A549 (cell line): Measurements from ENCODE around the gene INSYN1. TPM values are rescaled to one million over a fixed set of nuclear protein-coding genes. Genes with fewer than 3 reads are reported as not detected.

Experiments used
- ATAC-seq, 2 experiments: fragments of 200-7000 bp in 1 of 2; fragments of >200 bp in 1 of 2; cut with Nextera tagmentation in 1 of 2; cut with Tn5 transposase in 1 of 2; 3 replicates each; pipeline versions ENCODE4 v1.8.0 to v1.9.1; 2018 to 2020; ENCODE audit warnings: mild to moderate bottlenecking in 1 of 2, moderate library complexity in 1 of 2
- CTCF ChIA-PET: fragments of 300-600 bp; sonication (Branson Sonifier 250); formaldehyde crosslinking; extraction: SDS; loops from one replicate; lab custom pipeline; 2021; ENCODE audit warnings: antibody characterized with exemption, inconsistent platforms; lab: Yijun Ruan, JAX
- POLR2A ChIA-PET: fragments of 350-600 bp; formaldehyde crosslinking; extraction: SDS; loops from one replicate; lab custom pipeline; 2021; ENCODE audit warnings: antibody characterized with exemption, inconsistent platforms; lab: Yijun Ruan, JAX
- DNase-seq, 2 experiments: peaks; one replicate each; pipeline versions ENCODE4 v3.0.0 to v3.0.0-alpha.2; 2011 to 2016; ENCODE audit warnings: low read depth in 1 of 2, low spot score in 1 of 2
- FAIRE-seq: peaks from 2 replicates; lab custom pipeline; 2011; peaks lifted over from hg19 to GRCh38; lab: Jason Lieb, UNC
- H3K27ac ChIP-seq, 2 experiments: fragments of >200 bp; sonication (Bioruptor Twin); formaldehyde crosslinking; 3 replicates each; pipeline ENCODE4 v1.5.1; 2016 to 2017
- H3K4me1 ChIP-seq: fragments of >200 bp; sonication (Bioruptor Twin); formaldehyde crosslinking; 3 replicates; pipeline ENCODE4 v1.6.1; 2016
- H3K4me2 ChIP-seq: fragments of >200 bp; sonication (Bioruptor Twin); formaldehyde crosslinking; 3 replicates; pipeline ENCODE4 v1.6.1; 2016
- H3K4me3 ChIP-seq: fragments of >200 bp; sonication (Bioruptor Twin); formaldehyde crosslinking; 3 replicates; pipeline ENCODE4 v1.5.1; 2016
- H3K9me3 ChIP-seq: fragments of >200 bp; sonication (Bioruptor Twin); formaldehyde crosslinking; 3 replicates; pipeline ENCODE4 v1.6.1; 2016
- FOSB ChIP-seq: fragments of 250-450 bp; sonication (Bioruptor Pico); IDR thresholded peaks from 2 replicates; pipeline ENCODE4 v1.5.0; 2020; ENCODE audit warnings: mild to moderate bottlenecking, moderate library complexity
- JUN ChIP-seq, 2 experiments: fragments of >200 bp; sonication (Bioruptor Twin); formaldehyde crosslinking; IDR thresholded peaks; 2 replicates in 1 of 2; 3 replicates in 1 of 2; pipeline ENCODE4 v1.6.1; 2016 to 2017
- KDM5A ChIP-seq: fragments of 200-600 bp; sonication (generic); IDR thresholded peaks from 2 replicates; pipeline ENCODE4 v1.6.1; 2016; ENCODE audit warnings: antibody characterized with exemption, mild to moderate bottlenecking
- MAZ ChIP-seq: fragments of 150-350 bp; IDR thresholded peaks from 2 replicates; pipeline ENCODE4 v1.6.1; 2014; ENCODE audit warnings: antibody characterized with exemption, low read depth, low read length, borderline replicate concordance
- NFE2L2 ChIP-seq: fragments of 150-350 bp; conservative IDR thresholded peaks from 2 replicates; pipeline ENCODE4 v1.6.1; 2014; ENCODE audit warnings: low read length
- NPAS2 ChIP-seq: fragments of 250-450 bp; sonication (Bioruptor Pico); IDR thresholded peaks from 2 replicates; pipeline ENCODE4 v1.8.0; 2022; ENCODE audit warnings: mild to moderate bottlenecking, moderate library complexity, borderline replicate concordance
- POLR2A ChIP-seq: IDR thresholded peaks from 2 replicates; pipeline ENCODE4 v1.6.1; 2012; ENCODE audit warnings: mild to moderate bottlenecking, low read length
- RARB ChIP-seq: fragments of 250-450 bp; sonication (Bioruptor Pico); IDR thresholded peaks from 2 replicates; pipeline ENCODE4 v1.8.0; 2021; ENCODE audit warnings: mild to moderate bottlenecking, moderate library complexity
- TP53 ChIP-seq: fragments of 250-450 bp; sonication (Bioruptor Pico); IDR thresholded peaks from 2 replicates; pipeline ENCODE4 v1.5.0; 2021; ENCODE audit warnings: mild to moderate bottlenecking, moderate library complexity
- ZSCAN20 ChIP-seq: fragments of 250-450 bp; sonication (Bioruptor Pico); IDR thresholded peaks from 2 replicates; pipeline ENCODE4 v1.8.0; 2022; ENCODE audit warnings: mild to moderate bottlenecking, moderate library complexity
- WGBS: methylation state at CpG from one replicate; pipeline ENCODE4 v1.1.6; 2017; ENCODE audit errors: missing lambda C conversion rate; 5-methylcytosine and 5-hydroxymethylcytosine counted together
- polyA plus RNA-seq, 4 experiments: library from polyadenylated mRNA; depleted of rRNA in 3 of 4; stranded (reverse); fragments of >200 nt; fragmentation: RNase III in 1 of 4; extraction: RNeasy Plus Mini Kit Qiagen cat#74134 plus additional on column Dnase treatment in 1 of 4; gene quantifications; 2 replicates in 3 of 4; 3 replicates in 1 of 4; pipeline ENCODE4 v1.2.3, GENCODE V29; 2011 to 2017
- TF ChIP-seq, protein P1 (sequence below): fragments of 200-600 bp; sonication (generic); IDR thresholded peaks from 2 replicates; pipeline ENCODE4 v1.6.1; 2016; ENCODE audit warnings: antibody characterized with exemption, mild to moderate bottlenecking, moderate library complexity
- TF ChIP-seq, protein P2 (sequence below): IDR thresholded peaks from 2 replicates; pipeline ENCODE4 v1.6.1; 2012
- TF ChIP-seq, protein P3 (sequence below): fragments of 450-650 bp; IDR thresholded peaks from 2 replicates; pipeline ENCODE4 v1.6.1; 2014; ENCODE audit warnings: antibody characterized with exemption
- TF ChIP-seq, protein P4 (sequence below): fragments of 250-450 bp; sonication (Bioruptor Pico); IDR thresholded peaks from 2 replicates; pipeline ENCODE4 v1.5.0; 2020; ENCODE audit warnings: low read depth, mild to moderate bottlenecking, moderate library complexity

The INSYN1 gene
- polyA plus RNA-seq, 2 of the 4 experiments (the other 2 are of a cell fraction) = 0.54 to 1.9 TPM

DNA sequence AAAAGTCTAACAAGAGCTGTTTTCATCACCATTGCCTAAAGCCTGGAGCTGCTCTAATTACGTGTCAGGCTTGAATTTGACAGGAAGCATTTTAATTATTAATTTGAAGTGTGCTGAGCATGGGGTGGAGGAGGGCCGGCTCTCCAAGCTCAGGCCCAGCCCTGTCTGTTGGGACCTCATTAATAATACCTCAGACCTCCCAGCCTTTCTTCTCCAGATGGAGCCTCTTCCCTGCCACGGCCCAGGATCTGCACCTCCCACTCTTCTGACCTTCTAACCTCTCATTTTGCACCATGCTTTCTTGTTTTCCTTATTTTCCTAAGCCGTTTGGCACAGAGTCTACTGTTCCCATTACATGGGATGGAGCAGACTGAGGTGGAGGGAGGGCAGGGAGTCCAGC, 30.0 kb downstream of the INSYN1 start (continued):
- TF ChIP-seq, protein P1, sequence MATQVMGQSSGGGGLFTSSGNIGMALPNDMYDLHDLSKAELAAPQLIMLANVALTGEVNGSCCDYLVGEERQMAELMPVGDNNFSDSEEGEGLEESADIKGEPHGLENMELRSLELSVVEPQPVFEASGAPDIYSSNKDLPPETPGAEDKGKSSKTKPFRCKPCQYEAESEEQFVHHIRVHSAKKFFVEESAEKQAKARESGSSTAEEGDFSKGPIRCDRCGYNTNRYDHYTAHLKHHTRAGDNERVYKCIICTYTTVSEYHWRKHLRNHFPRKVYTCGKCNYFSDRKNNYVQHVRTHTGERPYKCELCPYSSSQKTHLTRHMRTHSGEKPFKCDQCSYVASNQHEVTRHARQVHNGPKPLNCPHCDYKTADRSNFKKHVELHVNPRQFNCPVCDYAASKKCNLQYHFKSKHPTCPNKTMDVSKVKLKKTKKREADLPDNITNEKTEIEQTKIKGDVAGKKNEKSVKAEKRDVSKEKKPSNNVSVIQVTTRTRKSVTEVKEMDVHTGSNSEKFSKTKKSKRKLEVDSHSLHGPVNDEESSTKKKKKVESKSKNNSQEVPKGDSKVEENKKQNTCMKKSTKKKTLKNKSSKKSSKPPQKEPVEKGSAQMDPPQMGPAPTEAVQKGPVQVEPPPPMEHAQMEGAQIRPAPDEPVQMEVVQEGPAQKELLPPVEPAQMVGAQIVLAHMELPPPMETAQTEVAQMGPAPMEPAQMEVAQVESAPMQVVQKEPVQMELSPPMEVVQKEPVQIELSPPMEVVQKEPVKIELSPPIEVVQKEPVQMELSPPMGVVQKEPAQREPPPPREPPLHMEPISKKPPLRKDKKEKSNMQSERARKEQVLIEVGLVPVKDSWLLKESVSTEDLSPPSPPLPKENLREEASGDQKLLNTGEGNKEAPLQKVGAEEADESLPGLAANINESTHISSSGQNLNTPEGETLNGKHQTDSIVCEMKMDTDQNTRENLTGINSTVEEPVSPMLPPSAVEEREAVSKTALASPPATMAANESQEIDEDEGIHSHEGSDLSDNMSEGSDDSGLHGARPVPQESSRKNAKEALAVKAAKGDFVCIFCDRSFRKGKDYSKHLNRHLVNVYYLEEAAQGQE = no peak

DNA sequence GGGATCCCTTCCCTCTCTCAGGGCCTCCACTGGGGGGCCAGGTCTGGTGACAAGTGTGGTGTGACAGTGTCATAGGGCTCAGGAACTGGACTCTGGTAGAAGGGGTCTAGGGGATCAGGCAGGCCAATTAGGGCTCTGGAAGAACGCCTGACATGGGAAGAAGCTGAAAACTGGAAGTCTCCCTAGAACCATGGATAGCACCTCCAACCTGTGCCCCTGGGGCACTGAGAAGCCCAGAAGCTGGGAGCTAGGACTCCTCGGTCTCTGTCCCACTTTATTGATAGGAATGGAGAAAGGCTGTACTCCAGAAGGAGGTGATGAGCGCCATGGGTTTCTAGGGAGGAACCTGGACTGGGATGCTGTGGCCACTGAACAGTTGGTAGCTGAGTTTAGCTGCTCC, 30.7 kb downstream of the INSYN1 start:
- WGBS = 76% methylated on average over 3 of the region's 3 CpGs
- ChIA-PET CTCF (interaction anchor here (1.8 kb wide), 1 partner anchor 22 kb away, joined by 10 read pairs; no protein-coding TSS in a partner anchor), POLR2A (no interaction called here)
- no peak for DNase-seq
- H3K27ac ChIP-seq = no peak overlapping the region
- ATAC-seq = no peak
- H3K9me3 ChIP-seq = no peaks in the 10 kb centered on the region
- no peak for FAIRE-seq
- H3K4me2 ChIP-seq = no peak overlapping the region
- no peaks in the 10 kb centered on the region for H3K4me1 ChIP-seq
- no peak overlapping the region for H3K4me3 ChIP-seq
- TF ChIP-seq NFE2L2 (no peak), KDM5A (no peak), POLR2A (no peak), MAZ (no peak)
- TF ChIP-seq, protein P1 = no peak

DNA sequence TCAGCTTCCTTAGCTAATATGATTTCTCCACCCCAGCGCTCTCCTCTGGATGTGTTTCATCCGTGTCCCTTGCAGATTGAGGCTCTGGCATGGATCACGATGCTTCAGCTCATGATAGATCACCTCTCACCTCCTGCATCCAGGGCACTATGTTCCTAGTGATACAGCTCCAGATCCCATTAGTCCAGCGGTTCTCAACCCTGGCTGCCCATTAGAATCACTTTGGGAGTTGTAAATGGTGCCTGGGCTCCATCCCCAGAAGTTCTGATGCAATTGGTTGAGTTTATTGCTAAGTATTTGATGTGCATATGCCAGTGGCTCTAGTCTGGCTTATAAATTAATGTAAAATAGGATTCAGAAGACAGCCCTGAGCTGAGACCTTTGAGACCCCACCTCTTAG, 34.5 kb downstream of the INSYN1 start:
- WGBS = 66% methylated on average over 3 of the region's 4 CpGs
- TF ChIP-seq ZSCAN20 (CRISPR knock-in tag) (no peak), FOSB (no peak)
- ChIA-PET CTCF (interaction anchor here (0.8 to 3.1 kb wide), 4 partner anchors 8 to 41 kb away, joined by 3 to 21 read pairs (median 3); no protein-coding TSS in a partner anchor), POLR2A (no interaction called here)
- DNase-seq = no peak
- no peaks in the 10 kb centered on the region for H3K4me1 ChIP-seq
- no peak overlapping the region for H3K4me2 ChIP-seq
- H3K4me3 ChIP-seq = no peak overlapping the region
- ATAC-seq = no peak
- no peak overlapping the region for H3K27ac ChIP-seq
- H3K9me3 ChIP-seq = no peaks in the 10 kb centered on the region
- no peak for FAIRE-seq

DNA sequence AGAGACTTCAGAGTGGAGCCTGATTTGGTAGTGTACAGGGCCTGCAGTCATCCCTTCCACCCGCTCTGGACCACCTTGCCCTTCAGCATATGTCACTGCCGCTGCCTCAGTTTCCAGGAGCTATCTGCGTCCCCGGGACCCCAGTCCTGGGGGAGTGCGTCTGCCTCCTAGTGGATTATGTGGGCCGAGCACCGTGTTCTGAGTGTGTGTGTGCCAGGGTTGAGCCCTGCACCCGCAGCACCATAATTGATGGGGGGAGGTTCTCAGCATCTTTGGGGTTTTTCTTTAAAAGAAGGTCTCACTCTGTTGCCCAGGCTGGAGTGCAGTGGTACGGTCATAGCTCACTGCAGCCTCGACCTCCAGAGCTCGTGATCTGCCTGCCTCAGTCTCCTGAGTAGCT, 35.3 kb downstream of the INSYN1 start:
- POLR2A ChIA-PET = no interaction called here
- no peak overlapping the region for H3K4me3 ChIP-seq
- DNase-seq (no peak), ATAC-seq (0 out of 6 replicates have a peak, but pooled peaks of 1 of the 2 experiments have one; percentile 22), FAIRE-seq (no peak)
- WGBS = 44% methylated on average over 8 of the region's 11 CpGs
- H3K4me1 ChIP-seq = no peaks in the 10 kb centered on the region
- TF ChIP-seq JUN (IDR thresholded peaks at IDR 0.05) = no peak
- TF ChIP-seq TP53 (CRISPR knock-in tag) = no peak
- TF ChIP-seq, protein P2, sequence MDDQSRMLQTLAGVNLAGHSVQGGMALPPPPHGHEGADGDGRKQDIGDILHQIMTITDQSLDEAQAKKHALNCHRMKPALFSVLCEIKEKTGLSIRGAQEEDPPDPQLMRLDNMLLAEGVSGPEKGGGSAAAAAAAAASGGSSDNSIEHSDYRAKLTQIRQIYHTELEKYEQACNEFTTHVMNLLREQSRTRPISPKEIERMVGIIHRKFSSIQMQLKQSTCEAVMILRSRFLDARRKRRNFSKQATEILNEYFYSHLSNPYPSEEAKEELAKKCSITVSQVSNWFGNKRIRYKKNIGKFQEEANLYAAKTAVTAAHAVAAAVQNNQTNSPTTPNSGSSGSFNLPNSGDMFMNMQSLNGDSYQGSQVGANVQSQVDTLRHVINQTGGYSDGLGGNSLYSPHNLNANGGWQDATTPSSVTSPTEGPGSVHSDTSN = no peak
- TF ChIP-seq NPAS2 (CRISPR knock-in tag) = no peak
- TF ChIP-seq, protein P3, sequence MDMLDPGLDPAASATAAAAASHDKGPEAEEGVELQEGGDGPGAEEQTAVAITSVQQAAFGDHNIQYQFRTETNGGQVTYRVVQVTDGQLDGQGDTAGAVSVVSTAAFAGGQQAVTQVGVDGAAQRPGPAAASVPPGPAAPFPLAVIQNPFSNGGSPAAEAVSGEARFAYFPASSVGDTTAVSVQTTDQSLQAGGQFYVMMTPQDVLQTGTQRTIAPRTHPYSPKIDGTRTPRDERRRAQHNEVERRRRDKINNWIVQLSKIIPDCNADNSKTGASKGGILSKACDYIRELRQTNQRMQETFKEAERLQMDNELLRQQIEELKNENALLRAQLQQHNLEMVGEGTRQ = no peak
- TF ChIP-seq RARB (CRISPR knock-in tag) = no peak
- TF ChIP-seq, protein P4, sequence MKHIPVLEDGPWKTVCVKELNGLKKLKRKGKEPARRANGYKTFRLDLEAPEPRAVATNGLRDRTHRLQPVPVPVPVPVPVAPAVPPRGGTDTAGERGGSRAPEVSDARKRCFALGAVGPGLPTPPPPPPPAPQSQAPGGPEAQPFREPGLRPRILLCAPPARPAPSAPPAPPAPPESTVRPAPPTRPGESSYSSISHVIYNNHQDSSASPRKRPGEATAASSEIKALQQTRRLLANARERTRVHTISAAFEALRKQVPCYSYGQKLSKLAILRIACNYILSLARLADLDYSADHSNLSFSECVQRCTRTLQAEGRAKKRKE (CRISPR knock-in tag) = no peak
- no peaks in the 10 kb centered on the region for H3K9me3 ChIP-seq
- H3K4me2 ChIP-seq = no peak overlapping the region
- H3K27ac ChIP-seq = no peak overlapping the region
- CTCF ChIA-PET = interaction anchor here (0.8 to 3.1 kb wide), 4 partner anchors 9 to 18 kb away, joined by 3 to 21 read pairs (median 3); no protein-coding TSS in a partner anchor
